ENCODE data around the gene SETD9. TPM values are rescaled to one million over a fixed set of nuclear protein-coding genes. Genes with fewer than 3 reads are reported as not detected.

SETD9 gene
- total and polyA plus RNA-seq, 2 of the 13 experiments (the other 11 are each of a cell fraction or from before 2014, with no cell fraction given), result 4.8 to 17.8 TPM

DNA sequence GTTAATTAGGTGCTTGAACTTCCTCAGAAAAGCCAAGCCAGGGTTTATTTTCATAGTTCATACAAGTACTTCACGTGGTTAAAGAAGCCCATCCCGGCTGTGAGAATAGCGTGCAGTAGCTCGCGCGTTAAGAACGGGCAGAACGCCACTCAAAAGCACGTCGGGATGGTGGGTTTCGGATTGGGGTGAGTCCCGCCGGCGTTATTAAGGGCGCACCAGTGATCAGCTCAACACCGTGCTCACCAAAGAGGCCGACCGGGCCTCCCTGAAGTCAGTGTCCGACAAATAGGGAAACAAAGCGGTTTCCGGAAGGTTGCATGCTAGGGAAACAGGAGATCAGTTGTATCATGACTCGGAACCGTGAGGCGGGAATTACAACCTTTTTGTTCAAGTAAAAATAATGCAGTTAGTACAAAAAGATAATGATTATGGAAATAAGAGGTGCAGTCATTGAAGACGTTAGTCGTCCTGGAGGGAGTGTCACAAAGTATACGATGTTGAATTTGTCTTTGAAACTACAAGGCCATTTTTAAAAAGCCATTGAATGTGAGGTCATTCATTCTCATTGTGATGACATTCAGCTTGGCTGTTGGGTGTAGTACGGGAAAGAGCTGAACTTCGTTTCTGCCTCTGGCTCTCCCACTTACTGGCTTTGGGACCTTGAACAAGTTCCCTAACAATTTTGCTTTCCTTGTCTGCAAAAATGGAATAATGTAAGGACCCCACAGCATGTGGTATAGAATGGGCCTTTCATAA, 992 bp downstream of the SETD9 start (continued):
- TF ChIP-seq MLX (CRISPR knock-in tag; IDR thresholded peaks at IDR 0.05) (no peak), KDM1A (CRISPR knock-in tag; IDR thresholded peaks at IDR 0.05) (no peak), HOXA9 (CRISPR knock-in tag; IDR thresholded peaks at IDR 0.05; ENCODE audit: borderline replicate concordance) (no peak), ZNF329 (CRISPR knock-in tag; IDR thresholded peaks at IDR 0.05; ENCODE audit: low read depth) (no peak), JUNB (CRISPR knock-in tag; IDR thresholded peaks at IDR 0.05; ENCODE audit: borderline replicate concordance) (0 out of 2 replicates have a peak, but pooled peaks have one; percentile 12), MTA1 (CRISPR knock-in tag; IDR thresholded peaks at IDR 0.05; ENCODE audit: borderline replicate concordance) (no peak), ZNF20 (CRISPR knock-in tag; IDR thresholded peaks at IDR 0.05) (no peak), ZNF274 (CRISPR knock-in tag; IDR thresholded peaks at IDR 0.05) (no peak), SMAD3 (CRISPR knock-in tag; IDR thresholded peaks at IDR 0.05) (0 out of 2 replicates have a peak, but pooled peaks have one; percentile 5), ZNF275 (CRISPR knock-in tag; IDR thresholded peaks at IDR 0.05; ENCODE audit: borderline replicate concordance) (no peak), ZNF143 (CRISPR knock-in tag; IDR thresholded peaks at IDR 0.05) (no peak), ZNF432 (CRISPR knock-in tag; IDR thresholded peaks at IDR 0.05; ENCODE audit: borderline replicate concordance) (no peak), THYN1 (CRISPR knock-in tag; IDR thresholded peaks at IDR 0.05; ENCODE audit: borderline replicate concordance, low read depth) (no peak), ZBTB46 (CRISPR knock-in tag; IDR thresholded peaks at IDR 0.05; ENCODE audit: borderline replicate concordance) (no peak), GABPB1 (CRISPR knock-in tag; IDR thresholded peaks at IDR 0.05) (no peak), NBN (conservative IDR thresholded peaks at IDR 0.05) (no peak), KDM4B (CRISPR knock-in tag; IDR thresholded peaks at IDR 0.05) (0 out of 2 replicates have a peak, but pooled peaks have one; percentile 6), DNMT3B (CRISPR knock-in tag; conservative IDR thresholded peaks at IDR 0.05) (no peak), ZNF749 (CRISPR knock-in tag; IDR thresholded peaks at IDR 0.05; ENCODE audit: borderline replicate concordance) (no peak), HES4 (CRISPR knock-in tag; IDR thresholded peaks at IDR 0.05; ENCODE audit: borderline replicate concordance) (no peak), ZNF264 (CRISPR knock-in tag; IDR thresholded peaks at IDR 0.05) (no peak), ZNF343 (CRISPR knock-in tag; IDR thresholded peaks at IDR 0.05) (no peak), ZNF34 (CRISPR knock-in tag; IDR thresholded peaks at IDR 0.05; ENCODE audit: borderline replicate concordance) (0 out of 2 replicates have a peak, but pooled peaks have one; percentile 21), SYNCRIP (IDR thresholded peaks at IDR 0.05; ENCODE audit: insufficient read depth, low read depth, low read length) (no peak), CREM (IDR thresholded peaks at IDR 0.05) (no peak), CREM (CRISPR knock-in tag; IDR thresholded peaks at IDR 0.05) (no peak)
- TF ChIP-seq, protein P1, sequence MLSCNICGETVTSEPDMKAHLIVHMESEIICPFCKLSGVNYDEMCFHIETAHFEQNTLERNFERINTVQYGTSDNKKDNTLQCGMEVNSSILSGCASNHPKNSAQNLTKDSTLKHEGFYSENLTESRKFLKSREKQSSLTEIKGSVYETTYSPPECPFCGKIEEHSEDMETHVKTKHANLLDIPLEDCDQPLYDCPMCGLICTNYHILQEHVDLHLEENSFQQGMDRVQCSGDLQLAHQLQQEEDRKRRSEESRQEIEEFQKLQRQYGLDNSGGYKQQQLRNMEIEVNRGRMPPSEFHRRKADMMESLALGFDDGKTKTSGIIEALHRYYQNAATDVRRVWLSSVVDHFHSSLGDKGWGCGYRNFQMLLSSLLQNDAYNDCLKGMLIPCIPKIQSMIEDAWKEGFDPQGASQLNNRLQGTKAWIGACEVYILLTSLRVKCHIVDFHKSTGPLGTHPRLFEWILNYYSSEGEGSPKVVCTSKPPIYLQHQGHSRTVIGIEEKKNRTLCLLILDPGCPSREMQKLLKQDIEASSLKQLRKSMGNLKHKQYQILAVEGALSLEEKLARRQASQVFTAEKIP (CRISPR knock-in tag; IDR thresholded peaks at IDR 0.05; ENCODE audit: borderline replicate concordance), result no peak

Data from HepG2 (cell line).